ENCODE data around the gene CLDN7.

The CLDN7 gene

DNA sequence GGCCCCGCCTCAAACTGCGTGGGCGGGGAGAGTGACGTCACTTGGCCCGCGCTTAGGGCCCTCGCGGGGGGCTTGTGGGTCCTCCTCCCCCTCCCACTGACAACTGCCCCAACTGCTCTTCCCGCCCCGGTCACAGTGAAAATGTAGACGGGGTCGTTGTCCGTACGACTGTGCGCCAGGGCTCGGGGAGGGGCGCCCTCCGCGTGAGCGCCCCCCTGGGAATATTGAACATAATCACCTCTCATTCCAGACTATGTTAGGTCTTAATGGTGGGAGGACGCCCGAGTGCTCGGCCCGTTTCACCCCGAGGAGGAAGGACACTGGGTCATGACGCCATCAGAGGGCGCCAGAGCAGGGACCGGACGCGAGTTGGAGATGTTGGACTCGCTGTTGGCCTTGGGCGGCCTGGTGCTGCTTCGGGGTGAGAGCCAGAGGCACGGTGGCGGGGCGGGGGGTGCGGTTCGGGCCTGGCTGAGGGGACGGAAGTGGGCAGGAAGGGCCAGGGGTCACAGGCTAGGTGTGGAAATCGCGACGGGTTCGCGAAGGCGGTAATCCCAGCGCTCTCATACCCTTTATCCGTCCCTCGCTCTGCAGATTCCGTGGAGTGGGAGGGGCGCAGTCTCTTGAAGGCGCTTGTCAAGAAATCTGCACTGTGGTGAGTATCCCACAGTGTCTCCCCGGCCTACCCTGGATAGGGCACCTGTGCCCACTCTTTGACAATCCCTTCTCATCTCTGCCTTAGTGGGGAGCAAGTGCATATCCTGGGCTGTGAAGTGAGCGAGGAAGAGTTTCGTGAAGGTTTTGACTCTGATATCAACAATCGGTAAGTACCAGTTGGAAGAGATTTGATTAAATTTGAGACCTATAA, 9.9 kb downstream of the CLDN7 start, which contains the start of gene ELP5:
Gene ELP5, plus strand, starts transcription at position 40 of the 868 bp plus-strand sequence. Its CDS starts 336 bp downstream, at position 376.
- Histone ChIP-seq H4K20me1 (ENCODE audit: insufficient read depth, low read length) (no peaks in the 10 kb centered on the region), H3K9ac (ENCODE audit: low read length) (peak within 1 kb of the TSS; percentile 97), H3K9me2 (ENCODE audit: low read depth, low read length) (no peaks in the 10 kb centered on the region), H3K27me3 (ENCODE audit: insufficient read depth, low read length) (no peaks in the 10 kb centered on the region), H3K36me3 (ENCODE audit: insufficient read depth, low read length) (peaks cover 32% of the 10 kb centered on the region; the same call in 1 of the 2 replicates), H3F3A (ENCODE audit: insufficient read depth, low read length) (no peaks in the 10 kb centered on the region), H3K4me2 (ENCODE audit: low read length) (peak within 1 kb of the TSS; percentile 99), H2AFZ (ENCODE audit: low read length) (no peak within 1 kb of the TSS), H3K79me2 (ENCODE audit: insufficient read depth, low read length) (peaks cover 31% of the 10 kb centered on the region), H3K4me3 (ENCODE audit: low read depth, low read length, poor library complexity, severe bottlenecking) (peak within 1 kb of the TSS; percentile 77), H3K4me1 (ENCODE audit: insufficient read depth, low read length, severe bottlenecking) (peaks cover 32% of the 10 kb centered on the region), H3K27ac (ENCODE audit: low read depth, low read length, poor library complexity, severe bottlenecking) (peak within 1 kb of the TSS; percentile 84), H3K9me3 (ENCODE audit: low read length) (no peaks in the 10 kb centered on the region)
- no peak for TF ChIP-seq EZH2 (IDR thresholded peaks at IDR 0.05; ENCODE audit: borderline replicate concordance, low read length)
- TF ChIP-seq, protein P1, sequence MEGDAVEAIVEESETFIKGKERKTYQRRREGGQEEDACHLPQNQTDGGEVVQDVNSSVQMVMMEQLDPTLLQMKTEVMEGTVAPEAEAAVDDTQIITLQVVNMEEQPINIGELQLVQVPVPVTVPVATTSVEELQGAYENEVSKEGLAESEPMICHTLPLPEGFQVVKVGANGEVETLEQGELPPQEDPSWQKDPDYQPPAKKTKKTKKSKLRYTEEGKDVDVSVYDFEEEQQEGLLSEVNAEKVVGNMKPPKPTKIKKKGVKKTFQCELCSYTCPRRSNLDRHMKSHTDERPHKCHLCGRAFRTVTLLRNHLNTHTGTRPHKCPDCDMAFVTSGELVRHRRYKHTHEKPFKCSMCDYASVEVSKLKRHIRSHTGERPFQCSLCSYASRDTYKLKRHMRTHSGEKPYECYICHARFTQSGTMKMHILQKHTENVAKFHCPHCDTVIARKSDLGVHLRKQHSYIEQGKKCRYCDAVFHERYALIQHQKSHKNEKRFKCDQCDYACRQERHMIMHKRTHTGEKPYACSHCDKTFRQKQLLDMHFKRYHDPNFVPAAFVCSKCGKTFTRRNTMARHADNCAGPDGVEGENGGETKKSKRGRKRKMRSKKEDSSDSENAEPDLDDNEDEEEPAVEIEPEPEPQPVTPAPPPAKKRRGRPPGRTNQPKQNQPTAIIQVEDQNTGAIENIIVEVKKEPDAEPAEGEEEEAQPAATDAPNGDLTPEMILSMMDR (IDR thresholded peaks at IDR 0.05; ENCODE audit: low read length), result peak; percentile 57

DNA sequence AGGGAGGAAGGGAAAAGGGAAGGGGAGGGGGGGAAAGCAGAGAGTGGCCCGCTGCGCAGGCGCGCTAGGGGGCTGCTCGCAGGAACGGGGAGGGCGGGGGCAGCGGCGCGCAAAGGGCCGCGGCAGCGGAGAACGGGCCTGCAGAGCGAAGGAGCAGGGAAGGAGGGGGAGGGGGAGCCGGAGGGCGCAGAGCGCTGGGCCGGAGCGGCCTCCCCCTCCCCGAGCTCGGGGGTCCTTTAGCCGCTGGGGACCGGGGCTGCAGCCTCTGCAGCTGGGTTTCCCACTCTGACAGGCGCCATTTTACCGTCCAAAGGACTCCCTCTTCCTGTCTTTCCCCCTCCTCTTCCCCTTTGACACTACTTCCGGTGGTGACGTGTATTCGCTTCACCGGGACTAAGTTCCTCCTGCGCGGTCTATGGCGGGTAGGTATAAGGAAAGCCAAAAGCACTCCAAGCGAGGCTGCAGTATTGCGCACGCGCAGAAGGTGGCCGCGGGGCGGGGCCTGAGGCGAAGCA, 10.6 kb downstream of the CLDN7 start, which contains the start of gene CTDNEP1:
Gene CTDNEP1, minus strand, starts transcription at position 74 of the 515 bp plus-strand sequence. CDS start 438 bp downstream, outside the sequence.
- no peaks in the 10 kb centered on the region for H3K9me3 ChIP-seq (ENCODE audit: low read length)
- no peaks in the 10 kb centered on the region for H4K20me1 ChIP-seq (ENCODE audit: insufficient read depth, low read length)
- peaks cover 32% of the 10 kb centered on the region for H3K4me1 ChIP-seq (ENCODE audit: insufficient read depth, low read length, severe bottlenecking)
- no peaks in the 10 kb centered on the region for H3K9me2 ChIP-seq (ENCODE audit: low read depth, low read length)
- peak within 1 kb of the TSS; percentile 97 for H3K9ac ChIP-seq (ENCODE audit: low read length)
- H3F3A ChIP-seq (ENCODE audit: insufficient read depth, low read length), result no peaks in the 10 kb centered on the region
- peaks cover 31% of the 10 kb centered on the region for H3K79me2 ChIP-seq (ENCODE audit: insufficient read depth, low read length)
- peaks cover 35% of the 10 kb centered on the region for H3K36me3 ChIP-seq (ENCODE audit: insufficient read depth, low read length)
- no peak for TF ChIP-seq EZH2 (IDR thresholded peaks at IDR 0.05; ENCODE audit: borderline replicate concordance, low read length)
- TF ChIP-seq, protein P1 (IDR thresholded peaks at IDR 0.05; ENCODE audit: low read length), result no peak
- H3K4me2 ChIP-seq (ENCODE audit: low read length), result peak within 1 kb of the TSS; percentile 99
- no peaks in the 10 kb centered on the region for H3K27me3 ChIP-seq (ENCODE audit: insufficient read depth, low read length)
- peak within 1 kb of the TSS; percentile 84 for H3K27ac ChIP-seq (ENCODE audit: low read depth, low read length, poor library complexity, severe bottlenecking)
- H2AFZ ChIP-seq (ENCODE audit: low read length), result no peak within 1 kb of the TSS
- H3K4me3 ChIP-seq (ENCODE audit: low read depth, low read length, poor library complexity, severe bottlenecking), result peak within 1 kb of the TSS; percentile 77

DNA sequence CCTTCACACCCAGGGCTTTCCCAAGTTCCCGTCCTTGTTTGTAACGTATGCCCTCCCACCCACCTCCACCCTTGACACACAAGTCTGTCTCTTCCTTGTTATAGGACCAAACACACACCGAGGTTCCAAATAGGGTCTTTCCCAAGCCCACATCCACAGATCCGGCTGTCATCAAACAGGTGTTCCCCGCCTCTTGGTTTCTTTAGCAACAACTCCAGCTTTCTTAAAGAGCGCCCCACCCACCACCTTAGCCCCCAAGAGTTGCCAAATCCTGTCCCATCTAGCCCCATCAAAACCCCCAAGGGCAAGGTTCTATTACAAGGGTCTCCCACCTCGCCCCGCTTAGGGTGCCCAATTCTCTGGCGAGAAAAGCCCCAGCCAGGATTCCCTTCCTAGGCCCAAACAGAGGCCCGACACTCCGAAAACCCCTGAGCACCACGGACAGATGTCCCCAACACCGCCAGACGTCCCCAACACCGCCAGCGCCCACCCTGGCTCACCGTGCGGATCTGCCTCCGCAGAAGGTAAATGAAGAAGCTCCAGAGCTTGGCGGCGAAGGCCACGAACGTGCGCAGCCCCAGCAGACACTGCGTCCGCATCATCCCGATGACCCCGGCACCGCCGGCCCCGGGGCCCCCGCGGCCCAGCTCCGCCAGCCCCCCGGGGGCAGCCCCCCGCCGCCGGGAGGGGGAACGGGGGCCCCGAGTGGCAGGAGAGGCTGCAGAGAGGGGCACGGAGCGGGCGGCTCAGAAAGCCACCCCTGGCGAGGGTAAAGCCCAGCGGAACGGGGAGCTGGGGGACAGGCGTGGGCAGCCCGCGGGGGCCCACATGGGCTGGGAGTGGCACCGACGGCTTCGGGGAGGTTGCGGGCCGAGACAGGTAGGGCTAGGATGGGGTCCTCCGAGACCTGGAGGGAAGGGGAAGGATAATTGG, 11.3 kb downstream of the CLDN7 start:
- H3K9ac ChIP-seq (ENCODE audit: low read length), result peak overlapping the region; percentile 97
- no peaks in the 10 kb centered on the region for H3F3A ChIP-seq (ENCODE audit: insufficient read depth, low read length)
- no peaks in the 10 kb centered on the region for H3K9me2 ChIP-seq (ENCODE audit: low read depth, low read length)
- peak overlapping the region; percentile 77 for H3K4me3 ChIP-seq (ENCODE audit: low read depth, low read length, poor library complexity, severe bottlenecking)
- peak overlapping the region; percentile 39 for H3K27ac ChIP-seq (ENCODE audit: low read depth, low read length, poor library complexity, severe bottlenecking)
- H3K4me2 ChIP-seq (ENCODE audit: low read length), result peak overlapping the region; percentile 99
- no peaks in the 10 kb centered on the region for H4K20me1 ChIP-seq (ENCODE audit: insufficient read depth, low read length)
- TF ChIP-seq, protein P1 (IDR thresholded peaks at IDR 0.05; ENCODE audit: low read length), result no peak
- no peak overlapping the region for H2AFZ ChIP-seq (ENCODE audit: low read length)
- H3K36me3 ChIP-seq (ENCODE audit: insufficient read depth, low read length), result peaks cover 35% of the 10 kb centered on the region
- H3K27me3 ChIP-seq (ENCODE audit: insufficient read depth, low read length), result no peaks in the 10 kb centered on the region
- H3K9me3 ChIP-seq (ENCODE audit: low read length), result no peaks in the 10 kb centered on the region
- H3K79me2 ChIP-seq (ENCODE audit: insufficient read depth, low read length), result peaks cover 31% of the 10 kb centered on the region
- peaks cover 32% of the 10 kb centered on the region for H3K4me1 ChIP-seq (ENCODE audit: insufficient read depth, low read length, severe bottlenecking)
